HG03045 (cell line): ENCODE data around the gene IDH2.

ENCODE experiments used
- ATAC-seq: cut with Tn5 transposase; IDR thresholded peaks from one replicate; pipeline ENCODE4 v1.9.1; 2021; ENCODE audit warnings: mild to moderate bottlenecking, moderate library complexity; ENCODE audit not compliant: unreplicated experiment

The IDH2 gene

DNA sequence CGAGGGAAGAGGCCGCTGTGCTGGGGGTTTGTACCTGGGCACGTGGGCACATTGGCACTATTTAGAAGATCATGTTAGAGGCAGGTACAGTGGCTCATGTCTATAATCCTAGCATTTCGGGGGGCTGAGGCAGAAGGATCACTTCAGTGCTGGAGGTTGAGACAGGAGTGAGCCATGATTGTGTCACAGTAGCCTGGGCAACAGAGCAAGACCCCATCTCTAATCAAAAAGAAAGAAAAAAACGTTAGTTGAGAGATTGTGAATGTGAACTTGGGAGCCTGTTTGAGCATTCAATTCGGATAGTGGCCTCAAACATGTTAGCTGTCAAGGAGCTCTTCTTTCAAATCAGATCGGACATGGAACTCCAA is 36.6 kb downstream of the IDH2 start:
- no peak for ATAC-seq

DNA sequence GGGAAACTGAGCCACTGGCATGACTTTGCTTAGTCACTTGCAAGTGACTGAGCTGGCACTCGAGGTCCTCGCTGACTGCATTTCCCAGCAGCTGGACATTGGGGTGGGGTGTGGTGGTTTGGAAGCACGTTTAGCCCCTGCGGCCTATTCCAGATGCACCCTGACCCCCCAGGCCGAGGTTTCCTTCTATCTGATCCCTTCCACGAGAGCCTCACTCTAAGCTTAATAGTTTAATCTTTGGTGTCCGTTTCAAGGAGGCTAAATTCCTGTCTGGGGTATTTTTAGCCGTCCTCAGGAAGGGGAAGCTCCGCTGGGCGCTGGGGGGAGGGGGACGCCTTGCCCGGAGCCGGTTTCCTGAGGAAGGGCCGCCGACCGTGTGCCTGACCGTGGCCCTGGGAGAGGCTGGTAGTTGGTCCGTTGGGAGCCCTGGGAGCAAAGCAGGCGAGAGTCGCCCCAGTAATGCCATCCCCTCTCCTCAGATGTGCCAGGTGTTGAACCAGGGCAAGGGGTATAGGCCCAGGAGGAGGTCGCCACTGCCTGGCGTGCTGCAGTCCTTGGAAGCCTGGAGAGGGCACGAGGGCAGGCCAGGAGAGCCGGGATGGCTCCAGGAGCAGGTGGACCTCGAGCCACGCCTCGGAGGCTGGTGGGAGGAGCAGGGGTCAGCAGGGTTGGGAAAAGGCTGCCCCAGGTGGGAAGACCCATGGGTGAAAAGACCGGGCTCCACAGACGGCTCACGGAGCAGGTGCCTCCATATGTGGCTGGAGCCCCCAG is 37.2 kb downstream of the IDH2 start:
- no peak for ATAC-seq

- ATAC-seq: no peak
Observed at GRCh38 chr15:90063770-90064247, 38.5 kb downstream of the IDH2 start.

DNA sequence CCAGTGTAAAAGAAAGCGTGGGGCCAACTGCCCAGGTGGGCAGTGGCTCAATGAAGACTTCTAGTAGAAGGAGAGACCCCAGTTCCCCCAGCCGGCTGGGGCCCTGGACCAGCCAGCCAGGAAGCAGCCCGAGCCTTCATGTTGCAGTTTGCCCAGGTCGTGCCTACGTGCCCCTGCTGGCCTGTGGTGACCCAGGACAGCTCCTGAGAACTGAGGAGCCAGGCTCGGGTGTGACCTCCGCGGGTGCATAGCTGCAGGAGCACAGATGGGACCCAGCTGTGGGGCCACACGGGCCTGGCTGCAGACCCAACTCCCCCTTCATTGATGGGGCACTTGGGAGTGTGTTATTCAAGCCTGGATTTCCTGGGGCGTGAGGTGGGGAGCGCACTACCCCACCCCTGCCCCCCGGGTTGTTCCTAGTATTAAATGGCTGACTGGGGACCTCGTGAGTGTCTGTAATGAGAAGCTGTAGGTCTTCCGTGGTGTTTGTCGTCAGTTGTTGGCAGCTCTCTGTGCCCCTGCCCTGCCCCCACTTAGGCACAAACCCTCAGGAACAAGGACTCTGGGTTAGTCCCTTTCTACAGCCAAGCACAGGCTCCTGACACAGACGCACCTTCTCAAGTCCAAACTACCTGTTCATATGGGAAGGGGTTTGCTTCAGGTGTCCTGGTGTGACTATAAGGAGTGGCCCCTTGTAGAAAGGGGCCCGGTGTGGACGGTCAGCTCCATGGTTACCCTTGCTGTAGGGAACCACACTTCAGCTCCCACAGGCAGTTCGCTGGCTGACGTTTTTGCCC is 39.1 kb downstream of the IDH2 start:
- no peak for ATAC-seq

DNA sequence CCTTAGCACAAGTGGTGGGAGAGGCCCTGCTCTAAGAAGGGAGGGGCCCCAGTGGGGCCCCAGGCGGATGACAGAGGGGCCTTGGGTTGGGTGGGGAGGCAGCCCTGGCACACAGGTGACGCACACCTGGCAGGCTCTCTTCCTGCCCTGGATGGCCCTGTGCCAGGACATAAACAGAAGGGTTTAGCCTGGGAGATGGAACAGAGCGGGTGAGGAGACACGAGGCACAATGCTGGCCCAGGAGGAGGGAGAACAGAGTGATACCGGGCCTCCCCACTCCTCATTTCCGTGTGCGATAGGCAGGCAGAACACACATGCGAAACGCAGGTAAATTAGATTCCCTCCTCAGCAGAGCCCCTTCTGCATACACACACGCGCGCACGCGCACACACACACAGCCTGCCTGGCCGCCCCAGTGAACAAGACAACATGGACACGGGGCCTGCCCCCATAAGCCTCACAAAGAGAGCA is 39.8 kb downstream of the IDH2 start:
- ATAC-seq: no peak

DNA sequence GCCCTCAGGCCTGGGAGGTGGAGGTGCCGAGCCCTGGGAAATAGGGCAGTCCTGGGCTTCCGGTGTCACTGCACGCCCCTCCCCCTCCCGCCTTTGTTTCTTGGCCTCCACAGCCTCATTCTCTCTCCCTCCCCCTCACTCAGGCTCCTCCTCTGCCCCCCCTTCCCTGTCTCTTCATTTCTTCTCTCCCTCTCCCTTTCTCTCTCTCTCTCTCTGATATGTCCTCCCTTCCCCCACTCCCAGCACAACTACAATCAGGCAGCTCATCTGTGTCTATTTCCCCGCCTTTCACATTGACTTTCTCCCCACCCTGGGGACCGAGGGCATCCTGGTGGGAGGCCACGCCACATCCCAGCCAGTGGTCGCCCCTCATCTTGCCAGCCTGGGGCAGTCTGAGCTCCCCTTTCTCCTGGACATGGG is 40.2 kb downstream of the IDH2 start:
- no peak for ATAC-seq

- no peak for ATAC-seq
Observed at GRCh38 chr15:90060797-90061196, 41.5 kb downstream of the IDH2 start.

DNA sequence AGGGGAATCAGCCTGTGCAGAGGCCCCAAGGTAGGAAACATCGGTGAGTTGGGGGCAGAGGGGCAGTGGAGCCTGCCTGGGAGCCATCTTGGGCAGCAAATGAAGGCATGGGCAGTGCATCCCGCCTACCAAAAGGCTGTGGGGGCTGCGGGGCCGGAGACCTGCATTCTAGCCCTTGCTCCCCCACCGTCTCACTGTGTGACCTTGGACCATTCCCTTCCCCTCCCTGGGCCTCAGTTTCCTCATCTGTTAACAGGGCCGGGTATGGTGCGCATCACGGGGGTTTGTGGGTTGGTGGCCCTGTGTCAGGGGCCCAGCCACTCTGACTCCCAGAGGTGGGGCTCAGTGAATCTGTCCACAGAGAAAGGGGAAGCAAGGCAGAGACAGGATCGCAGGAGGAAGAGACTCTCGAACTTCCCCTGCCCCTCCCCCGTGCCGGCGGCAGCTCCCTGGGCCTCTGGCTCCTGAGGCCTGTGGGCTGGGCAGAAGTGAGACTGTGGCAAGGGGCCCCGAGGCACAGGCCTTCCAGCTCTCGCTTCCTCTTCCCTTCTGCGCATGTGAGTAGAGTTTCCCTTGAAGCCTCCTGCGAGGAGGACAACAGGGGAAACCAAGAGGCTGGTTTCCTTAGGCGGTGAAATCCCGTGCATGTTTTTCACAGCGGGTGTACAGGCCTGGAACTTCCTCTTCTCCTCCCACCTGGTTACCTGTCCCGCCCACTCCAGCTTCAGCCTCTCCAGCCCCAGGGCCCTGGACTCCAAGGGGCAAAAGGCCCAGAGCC is 42.9 kb downstream of the IDH2 start:
- peak; percentile 80 for ATAC-seq

DNA sequence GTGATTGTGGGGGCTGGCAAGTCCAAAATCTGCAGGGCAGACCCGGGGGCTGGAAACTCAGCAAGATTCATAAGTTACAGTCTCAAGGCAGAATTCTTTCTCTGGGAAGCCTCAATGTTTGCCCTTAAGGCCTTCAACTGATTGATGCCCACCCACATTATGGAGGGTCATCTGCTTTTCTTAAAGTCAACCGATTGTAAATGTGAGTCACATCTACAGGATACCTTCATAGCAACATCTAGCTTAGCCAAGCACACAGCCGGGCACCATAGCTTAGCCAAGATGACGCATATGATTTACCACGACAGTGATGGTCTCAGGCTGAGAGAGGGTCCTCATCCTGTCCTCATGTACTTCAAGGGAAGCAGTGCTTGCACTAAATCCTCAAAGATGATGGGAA is 43.5 kb downstream of the IDH2 start:
- no peak for ATAC-seq

GRCh38 chr15:90058308-90058707 is 44.0 kb downstream of the IDH2 start:
- no peak for ATAC-seq

DNA sequence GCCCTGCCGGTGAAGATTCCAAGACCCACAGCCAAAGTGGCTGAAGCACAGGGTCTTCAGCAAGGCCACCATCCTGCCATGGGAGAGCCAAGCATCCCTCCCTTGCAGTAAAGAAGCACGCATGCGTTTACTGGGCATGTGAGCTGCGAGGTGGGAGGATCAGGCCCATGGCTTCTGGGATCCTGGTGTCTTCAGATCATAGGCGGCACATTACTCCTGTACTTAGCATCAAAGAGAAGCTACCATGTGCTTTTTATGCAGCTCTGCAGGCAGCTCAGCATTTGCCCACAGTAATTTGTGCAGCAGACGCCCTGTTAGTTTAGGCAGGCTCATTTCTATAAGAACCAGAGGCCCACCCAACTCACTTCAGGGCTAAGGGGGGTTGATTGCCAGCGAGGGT is 45.7 kb downstream of the IDH2 start:
- ATAC-seq: no peak

DNA sequence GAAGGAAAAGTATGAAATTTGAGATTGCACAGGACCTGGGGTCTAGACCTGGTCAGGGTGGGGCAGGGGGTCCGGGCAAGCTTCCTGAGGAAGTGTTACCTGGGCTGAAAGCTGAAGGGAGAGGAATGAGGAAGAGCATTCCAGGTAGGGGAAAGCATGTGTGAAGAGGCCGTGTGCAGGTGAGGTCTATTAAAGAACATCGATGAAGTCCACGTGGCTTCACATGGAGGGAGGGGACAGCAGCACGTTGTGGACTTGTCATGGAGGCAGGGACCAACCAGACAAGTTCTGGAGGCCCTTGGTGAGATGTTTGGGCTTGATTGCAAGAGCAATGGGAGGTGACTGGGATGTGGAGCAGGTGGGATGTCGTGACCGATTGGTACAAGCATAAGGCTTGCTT is 47.1 kb downstream of the IDH2 start:
- ATAC-seq: no peak

DNA sequence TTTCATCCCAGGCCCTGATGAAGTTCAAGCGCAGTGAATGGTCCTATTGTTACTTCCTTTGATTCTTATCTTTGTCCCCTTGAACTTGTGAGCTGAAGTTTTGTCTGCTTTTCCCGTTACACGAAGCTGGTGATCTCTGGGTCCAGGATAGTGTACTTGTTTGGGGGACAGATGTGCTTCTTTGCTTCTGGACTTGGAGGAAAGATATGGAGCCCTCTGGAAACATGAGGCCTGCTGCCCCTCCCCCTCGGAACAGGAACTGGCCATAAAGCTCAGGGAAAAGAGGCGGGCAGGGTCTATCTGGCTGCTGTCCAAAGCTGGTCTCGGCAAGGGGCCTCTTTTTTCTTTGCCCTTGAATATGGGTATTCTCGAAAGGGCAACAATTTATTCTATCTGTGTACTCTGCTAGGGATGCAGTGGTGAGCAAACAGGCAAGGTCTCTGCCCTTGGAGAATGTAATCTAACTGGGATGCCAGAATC is 47.6 kb downstream of the IDH2 start:
- ATAC-seq: no peak

DNA sequence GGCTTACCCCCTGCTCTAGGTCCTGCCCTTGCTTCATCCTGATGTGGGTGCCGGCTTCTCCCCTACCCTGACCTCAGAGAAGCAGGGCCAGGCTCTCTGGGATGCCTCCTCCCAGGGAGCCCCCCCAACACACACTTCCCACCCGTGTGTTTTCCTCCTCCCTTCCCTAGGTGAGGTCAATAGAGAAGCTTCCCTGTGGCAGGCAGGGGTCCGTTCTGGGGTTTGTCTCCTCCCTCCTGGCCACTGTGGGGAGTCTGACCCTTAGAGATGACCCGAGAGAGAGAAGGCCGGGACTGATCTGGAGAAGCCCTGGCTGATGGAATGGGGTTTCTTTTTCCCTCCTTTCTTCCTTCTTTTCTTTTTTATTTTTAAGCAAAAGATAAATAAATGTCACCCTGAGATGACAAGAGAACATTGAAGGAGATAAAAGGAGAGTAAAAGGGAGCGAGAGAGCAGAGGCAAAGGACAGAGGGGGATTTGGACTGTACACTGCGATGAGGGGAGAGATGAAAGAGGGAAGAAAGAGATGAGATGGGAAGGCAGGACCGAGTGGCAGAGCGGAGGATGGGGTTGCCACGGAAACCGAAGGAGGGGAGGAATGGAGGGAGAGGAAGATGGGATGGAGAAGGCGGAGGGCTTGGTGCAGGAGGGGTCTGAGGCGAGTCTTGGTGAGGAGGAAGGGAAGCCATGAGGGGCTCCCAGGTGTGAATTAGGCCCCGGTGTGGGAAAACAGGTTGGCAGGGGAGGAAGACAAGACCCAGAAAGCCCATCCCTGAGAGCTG is 48.4 kb downstream of the IDH2 start:
- no peak for ATAC-seq

DNA sequence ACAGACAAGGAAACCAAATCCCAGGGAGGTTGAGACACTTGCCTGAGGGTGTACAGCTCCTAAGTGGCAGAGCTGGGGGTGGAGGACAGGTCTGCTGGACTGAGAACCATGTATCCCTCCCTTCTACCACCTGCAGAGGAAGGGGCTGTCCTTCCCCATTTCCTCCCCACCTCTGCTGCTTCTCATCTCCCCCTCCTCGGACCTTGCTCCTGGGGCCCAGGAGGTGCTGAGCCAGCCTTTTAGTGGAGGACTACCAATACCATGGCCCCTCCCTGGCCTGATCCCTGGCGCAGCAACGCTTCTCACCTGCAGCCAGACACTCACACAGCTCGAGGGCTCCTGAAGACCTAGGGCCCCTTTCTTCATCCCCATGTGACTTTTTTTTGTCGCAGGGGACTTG is 50.4 kb downstream of the IDH2 start:
- no peak for ATAC-seq

- no peak for ATAC-seq
Observed at GRCh38 chr15:90049666-90050604, 52.3 kb downstream of the IDH2 start.

- no peak for ATAC-seq
Observed at GRCh38 chr15:90049030-90049429, 53.2 kb downstream of the IDH2 start.

GRCh38 chr15:90047956-90048575 is 54.2 kb downstream of the IDH2 start:
- ATAC-seq: no peak

GRCh38 chr15:90046911-90047392 is 55.3 kb downstream of the IDH2 start:
- ATAC-seq: no peak
